Measurements from ENCODE around the gene GNB1L.
"Not testable (repeated sequence)": the region's sequence is repeated elsewhere in the genome, so short reads cannot be mapped to it uniquely, and the experiment has no call there.

The GNB1L gene

DNA sequence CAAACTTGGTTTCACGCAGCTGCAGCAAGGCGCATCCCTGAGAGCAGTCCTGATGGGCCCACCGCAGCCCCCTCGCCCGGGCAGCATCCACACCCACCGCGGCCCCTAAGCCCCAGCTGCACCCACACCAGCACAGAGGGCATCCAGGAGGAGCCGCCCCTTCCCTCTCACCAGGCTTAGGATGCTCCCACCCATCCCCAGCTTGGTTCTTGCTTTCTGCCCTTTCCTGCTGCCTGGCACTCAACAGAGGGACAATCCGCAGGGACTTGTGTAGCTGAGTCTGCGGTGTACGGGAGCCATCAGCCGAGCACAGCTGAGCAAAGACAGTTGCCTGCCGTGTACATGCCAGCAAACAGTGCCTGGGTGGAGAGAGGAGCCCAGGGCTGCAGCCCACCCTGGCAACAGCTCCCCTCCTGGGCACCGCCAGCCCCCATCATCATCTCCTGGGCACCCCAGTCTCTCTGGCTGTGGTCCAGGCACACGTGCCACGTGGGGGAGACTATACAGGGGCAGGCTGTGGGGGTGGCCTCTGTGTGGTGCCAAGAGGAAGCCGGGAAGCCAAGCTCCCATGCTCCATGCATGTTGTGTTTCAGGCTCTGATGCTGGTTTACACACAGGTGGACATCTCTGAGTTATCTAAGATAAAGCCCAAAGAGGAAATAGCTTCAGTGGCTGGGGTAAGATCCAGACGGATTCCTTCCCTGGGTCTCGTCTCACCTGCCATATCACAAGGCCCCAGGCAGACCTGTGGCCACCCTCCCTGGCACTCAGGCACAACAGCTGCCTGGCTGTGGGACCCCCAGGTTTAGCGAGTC, 36.0 kb upstream of the GNB1L start:
- FAIRE-seq: no peak
- no peak for DNase-seq (ENCODE audit: insufficient read length, low spot score)

DNA sequence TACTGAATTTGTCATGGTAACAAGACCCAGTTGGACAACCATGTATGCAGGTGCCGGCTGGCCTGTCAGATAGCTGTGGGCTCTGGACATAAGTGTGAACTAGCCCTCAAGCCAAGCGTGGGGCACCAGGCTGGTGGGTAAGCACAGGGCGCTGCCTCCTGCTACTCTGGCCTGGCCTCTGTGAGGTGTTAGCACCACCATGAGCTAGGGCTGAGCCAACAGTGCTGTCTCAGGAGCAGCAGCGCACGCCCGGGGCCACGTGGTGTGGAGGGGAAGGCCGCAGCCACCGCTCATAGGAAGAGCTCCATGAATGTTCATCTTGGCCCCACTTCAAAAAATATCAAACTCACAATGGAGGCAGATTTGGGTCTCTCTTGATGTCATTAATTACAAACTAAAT, 35.3 kb upstream of the GNB1L start:
- FAIRE-seq (no peak), DNase-seq (ENCODE audit: insufficient read length, low spot score) (no peak)

DNA sequence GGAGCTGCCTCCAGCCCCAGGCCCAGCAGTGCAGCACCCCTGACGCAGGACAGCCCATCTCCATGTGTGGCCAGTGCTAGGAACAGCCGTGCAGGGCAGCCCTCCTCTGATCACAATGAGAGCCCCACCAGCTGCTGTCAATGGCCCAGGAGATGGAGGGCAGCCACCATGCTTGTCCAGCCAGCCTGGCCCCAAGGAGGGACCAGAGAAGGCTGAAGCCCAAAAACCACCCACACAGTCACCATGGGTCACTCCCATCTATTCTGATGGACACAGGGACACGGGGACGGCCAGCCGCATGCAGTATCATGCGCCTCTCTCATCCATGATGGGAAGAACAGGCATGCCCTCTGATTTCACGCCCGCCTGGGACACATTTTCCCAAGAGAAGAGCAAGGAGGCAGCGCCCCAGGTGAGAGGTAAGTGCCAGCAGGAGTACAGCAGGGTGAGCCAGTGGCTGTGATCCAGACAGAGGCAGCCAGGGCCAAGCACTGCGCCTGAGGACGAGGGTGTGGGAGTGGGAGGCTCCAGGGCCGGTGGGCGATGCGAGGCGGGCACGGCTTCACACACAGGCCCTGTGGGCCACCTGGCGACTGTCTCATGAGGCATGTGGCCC, 33.6 kb upstream of the GNB1L start:
- DNase-seq (ENCODE audit: insufficient read length, low spot score): no peak
- no peak for FAIRE-seq

DNA sequence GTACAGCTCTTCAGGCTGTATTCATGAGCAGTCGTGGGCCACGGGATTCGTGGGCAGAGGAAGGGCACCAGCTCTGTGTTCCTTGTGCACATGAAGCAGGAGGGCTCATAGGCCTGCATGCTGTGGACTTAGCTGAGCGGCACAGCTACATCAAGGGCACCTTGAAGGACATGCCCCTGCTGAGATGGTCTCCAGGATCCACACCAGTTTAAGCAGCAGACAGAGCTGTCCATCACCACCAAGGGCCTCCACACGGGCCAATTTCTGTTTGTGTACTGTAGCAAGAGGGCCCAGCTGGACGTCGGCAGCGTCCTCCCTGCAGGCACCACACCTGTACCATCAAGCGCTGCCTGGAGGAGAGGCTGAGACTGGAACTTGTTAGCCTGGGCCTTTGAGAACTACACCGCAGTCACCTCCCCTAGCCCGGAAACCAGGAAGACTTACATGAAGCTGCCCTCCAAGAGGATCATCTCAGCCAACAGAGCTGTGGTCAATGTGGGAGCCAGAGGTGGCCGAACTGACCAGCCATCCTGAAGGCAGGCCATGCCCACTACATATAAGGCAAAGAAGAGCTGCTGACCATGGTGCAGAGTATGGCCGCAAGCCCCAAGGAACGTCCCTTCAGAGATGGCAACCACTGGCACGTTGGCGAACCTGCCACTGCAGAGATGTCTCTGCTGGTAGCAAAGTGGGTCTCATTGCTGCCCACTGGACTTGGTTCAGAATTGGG, 32.7 kb upstream of the GNB1L start:
- FAIRE-seq (no peak), DNase-seq (ENCODE audit: insufficient read length, low spot score) (no peak)

DNA sequence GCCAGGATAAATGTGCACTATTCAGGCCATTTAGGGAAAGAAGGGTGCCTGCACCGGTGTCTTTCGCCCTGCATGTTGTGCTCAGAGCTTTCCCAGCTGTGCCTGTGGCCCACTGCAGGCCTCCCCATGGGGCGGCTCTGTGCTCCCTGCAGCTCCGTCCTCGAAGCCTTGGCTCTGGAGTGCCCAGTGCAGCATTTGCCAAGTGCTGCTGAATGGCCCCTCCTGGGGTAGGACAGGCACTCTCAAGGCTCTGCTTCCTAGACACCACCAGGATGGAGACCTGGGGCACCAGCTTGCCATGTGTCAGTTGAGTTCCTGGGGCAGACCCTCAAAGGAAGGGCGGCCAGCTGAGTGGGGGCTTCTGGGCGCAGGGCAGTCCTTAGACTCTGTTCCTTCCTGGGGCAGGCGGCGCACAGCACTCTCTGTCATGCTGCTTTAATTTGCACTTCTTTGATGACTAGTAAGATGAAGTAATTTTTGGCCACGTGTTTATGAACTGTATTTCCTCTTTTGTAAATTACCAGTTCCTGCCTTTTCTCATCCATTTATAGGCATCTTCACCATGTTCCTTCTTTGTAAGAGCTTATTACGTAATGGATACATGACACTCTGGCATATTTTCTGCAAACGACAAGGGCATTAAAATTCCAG, 32.1 kb upstream of the GNB1L start:
- no peak for FAIRE-seq
- DNase-seq (ENCODE audit: insufficient read length, low spot score): no peak

DNA sequence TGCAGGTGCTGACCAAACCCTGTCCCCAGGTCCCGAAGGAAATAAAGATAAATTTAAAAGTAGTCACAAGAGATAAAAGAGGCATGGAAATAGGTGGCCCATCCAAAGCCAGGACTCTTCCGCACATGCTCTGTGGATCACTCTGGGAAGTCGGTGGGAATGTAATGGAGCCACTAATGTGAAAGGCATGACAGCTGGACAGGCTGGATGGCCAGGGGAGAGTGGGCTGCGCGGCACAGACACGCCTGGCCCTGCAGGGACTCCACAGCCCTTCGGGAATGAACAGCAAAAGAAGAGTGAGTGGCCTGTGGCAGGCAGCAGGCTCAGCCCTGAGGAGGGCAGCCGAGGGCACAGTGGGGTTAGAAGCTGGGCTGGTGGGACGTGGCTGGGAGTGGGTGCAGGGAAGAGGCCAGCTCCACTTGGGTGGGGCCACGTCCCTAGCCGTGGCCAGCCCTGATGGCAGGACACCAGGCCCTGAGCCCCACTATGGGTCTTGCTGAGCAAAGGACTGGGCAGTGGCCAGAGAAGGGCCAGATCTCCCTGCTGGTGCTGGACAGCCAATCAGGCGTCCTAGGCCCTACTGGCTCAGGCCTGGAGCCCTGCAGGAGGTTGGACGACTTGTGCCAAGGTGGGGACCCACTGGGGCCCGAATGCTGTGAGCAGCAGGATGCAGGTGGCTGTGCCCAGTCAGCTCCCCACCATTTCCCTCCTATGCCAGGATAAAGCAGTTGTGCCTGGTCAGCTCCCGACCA, 31.3 kb upstream of the GNB1L start:
- FAIRE-seq (no peak), DNase-seq (ENCODE audit: insufficient read length, low spot score) (no peak)

DNA sequence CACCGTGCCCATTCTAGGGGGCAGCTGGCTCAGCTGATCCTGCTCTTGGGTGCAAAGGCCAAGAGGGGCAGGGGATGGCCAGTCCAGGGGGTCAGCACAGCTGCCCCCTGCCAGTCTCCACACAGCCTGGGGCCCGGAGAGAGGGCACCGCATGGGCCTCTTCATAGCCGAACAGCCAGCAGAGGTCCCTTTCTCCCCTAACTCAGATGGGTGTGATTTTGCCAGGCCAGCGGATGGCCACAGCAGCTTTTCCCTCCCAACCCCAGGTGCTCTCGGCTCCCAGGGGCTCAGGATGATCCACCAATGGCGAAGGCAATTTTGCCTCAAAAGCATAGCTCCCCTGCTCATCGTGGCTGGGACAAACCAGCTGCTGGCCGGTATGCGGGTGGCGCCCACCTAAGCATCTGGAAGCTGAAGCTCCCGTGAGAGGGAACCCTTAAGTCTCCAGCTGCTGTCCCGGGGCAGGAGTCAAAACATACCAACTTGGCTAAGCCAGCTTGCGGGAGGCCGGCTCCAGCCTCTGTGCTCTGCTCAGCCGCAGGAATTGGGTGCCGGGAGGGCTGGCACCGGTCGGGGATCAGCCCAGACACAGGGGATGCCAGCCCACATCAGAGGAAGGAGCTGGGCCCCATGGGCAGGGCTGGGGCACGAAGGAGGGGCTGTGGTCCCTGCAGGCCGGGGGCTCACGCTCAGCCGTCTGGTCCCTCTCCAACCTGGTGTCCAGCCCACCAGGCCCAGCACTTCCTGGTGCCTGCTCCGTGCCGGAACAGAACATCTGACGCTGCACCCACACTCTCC, 30.5 kb upstream of the GNB1L start:
- no peak for DNase-seq (ENCODE audit: insufficient read length, low spot score)
- no peak for FAIRE-seq

DNA sequence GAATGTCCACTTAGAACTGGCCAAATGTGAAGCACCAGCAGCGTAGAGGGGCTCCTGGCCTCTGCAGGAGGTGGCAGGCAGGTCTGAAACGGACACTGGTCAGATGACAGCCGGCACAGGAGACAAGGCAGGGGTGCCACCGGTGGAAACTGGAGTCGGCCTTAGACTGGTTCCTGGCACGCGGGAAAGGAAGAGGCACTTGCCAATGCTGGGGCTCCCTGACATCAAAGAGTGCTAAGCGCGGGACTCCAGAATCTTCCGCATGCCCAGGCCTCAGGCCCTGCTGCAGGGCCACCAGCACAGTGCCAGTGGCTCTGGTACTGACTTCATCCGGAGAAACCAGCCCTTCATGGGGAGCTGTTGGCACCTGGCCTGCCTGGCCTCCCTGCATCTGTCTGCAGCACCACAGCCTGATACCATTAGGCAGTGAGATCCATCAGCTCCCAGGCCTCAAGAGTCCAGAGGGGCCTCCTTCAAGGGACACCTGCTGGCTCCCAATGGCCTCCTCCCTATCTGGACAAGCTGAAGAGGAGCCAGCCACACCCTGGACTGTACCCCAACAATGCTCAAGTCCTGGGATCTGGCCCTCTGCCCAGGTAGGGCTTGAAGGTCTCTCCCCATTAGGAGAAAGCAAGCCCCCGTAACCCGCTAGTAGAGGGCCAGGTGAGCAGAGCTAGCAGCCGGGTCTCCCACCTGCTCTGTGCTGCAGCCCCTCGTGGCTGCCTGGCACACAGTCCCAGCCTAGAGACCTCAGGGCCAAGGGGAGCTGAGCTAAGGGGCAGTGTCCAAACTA, 29.7 kb upstream of the GNB1L start:
- FAIRE-seq (no peak), DNase-seq (ENCODE audit: insufficient read length, low spot score) (no peak)

DNA sequence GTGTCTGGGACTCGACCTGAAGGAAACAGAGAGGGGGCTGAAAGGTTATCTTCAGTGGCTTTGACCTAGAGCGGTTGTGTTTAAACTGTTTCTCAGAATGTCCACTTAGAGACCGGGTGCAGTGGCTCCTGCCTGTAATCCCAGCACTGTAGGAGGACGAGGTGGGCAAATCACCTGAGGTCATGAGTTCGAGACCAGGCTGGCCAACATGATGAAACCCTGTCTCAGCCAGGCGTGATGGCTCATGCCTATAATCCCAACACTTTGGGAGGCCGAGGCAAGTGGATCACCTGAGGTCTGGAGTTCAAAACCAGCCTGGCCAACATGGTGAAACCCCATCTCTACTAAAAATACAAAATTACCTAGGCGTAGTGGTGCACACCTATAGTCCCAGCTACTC, 28.8 kb upstream of the GNB1L start:
- FAIRE-seq; DNase-seq (ENCODE audit: insufficient read length, low spot score): not testable (repeated sequence)

DNA sequence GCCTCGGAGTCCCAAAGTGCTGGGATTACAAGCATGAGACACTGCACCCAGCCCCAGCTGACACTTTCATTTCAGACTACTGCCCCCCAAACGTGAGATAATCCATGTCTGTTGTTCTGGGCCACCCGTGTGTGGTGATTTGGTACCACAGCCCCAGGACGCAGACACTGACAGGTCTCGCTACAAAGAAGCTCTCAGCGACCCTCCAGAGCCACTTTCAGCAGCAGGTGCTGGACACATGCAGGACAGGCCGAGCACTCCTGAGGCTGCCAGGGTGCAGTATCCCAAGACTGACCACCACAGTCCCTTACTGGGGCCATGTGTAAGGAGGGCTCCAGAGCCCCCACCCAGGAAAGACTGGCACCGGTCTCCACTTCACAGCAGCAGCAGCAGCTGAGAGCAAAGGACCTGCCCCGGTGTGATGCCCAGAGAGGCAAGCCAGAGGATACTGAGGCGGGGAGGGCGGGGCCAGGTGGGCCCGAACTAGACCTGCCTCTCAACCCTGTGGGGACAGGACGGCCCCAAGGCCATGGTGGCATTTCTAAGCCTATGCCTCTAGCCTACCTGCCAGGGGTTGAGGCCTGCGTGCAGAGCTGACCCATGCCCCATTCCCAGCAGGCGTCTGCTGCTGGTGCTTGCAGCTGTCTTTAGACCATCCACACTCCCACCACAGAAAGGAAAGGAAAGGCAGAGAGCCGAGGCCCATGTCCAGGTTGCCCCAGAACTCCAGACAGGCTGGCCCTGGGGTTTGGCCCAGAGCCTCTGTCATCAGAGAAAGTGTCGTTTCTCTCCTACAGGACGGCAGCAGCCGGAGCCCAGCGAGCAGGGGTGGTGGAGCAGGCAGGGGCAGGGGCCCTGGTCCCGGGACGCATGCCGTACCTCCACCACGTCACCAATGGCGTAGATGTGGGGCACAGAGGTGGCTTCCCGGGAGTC, 28.0 kb upstream of the GNB1L start:
- no peak for FAIRE-seq
- no peak for DNase-seq (ENCODE audit: insufficient read length, low spot score)

DNA sequence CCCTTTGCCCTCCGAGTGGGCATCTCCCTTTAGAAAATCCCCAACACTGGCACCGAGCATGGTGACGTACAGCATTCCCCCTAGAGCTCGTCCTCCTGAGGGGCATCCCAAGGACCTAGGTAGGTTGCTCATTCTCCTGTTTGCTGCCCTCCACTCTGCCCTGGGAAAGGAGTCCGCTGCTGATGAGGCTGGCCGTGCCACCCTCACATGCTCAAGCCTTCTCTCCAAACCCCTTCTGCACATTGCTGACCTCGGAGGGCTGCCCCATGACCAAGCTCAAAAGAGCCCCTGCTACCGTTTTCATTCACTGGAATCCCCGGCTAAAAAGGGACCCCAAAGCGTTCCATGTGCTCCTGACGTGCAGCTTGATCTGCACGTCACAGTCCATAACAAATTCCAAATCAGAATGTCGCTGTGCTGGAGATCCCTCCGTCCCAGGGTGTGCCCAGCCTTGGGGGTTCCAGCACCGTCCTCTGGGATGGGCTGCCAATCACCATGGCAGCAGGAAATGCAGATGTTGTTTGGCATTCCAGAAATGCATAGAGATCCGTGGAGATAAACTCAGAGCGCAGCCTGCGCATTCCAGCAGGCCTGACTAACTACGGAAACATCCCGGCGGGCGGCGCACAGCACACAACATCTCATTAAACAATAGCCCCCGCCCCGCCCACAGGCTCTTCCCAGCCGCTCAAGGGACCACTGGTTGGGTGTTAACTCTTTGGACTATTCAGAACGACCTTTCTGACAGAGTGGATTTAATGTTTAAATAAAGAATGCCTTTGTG, 26.3 kb upstream of the GNB1L start:
- FAIRE-seq: peak; percentile 76
- DNase-seq (ENCODE audit: insufficient read length, low spot score): peak; percentile 93

DNA sequence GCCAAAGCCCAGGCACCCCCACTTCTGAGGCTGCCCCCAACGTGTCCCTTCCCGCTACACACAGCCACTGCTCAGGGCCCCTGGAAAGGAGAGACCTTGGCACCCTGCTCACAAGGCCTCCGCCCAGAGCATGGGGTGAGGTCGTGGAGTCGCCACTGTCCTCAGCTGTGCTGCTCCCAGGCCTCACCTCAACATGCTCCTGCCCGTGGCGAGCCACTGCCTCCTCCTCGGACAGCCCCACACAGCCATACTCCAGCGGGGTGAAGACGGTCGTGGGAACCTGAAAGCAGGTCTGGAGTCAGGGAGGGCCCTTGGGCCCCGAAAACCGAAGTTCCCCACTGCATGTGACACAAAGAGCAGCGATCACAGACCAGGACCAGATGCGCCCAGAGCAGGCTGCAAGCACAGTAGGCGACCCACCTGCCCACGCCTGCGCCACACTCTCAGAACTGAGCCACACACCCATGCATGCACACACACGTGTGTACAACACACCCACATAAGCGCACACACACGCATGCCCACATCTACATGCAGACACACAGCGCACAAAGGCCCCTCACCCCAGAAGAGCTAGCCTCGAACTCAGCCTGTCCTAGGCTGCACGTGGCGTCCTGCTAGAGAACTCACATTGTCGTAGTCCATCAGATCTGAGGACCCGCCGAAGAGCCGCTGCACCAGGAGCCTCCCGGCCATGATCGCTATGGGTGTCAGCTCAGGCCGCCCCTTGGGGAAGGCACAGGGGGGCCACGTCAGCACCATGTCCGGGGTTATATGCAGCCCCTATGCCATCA, 25.5 kb upstream of the GNB1L start:
- FAIRE-seq: peak; percentile 77
- DNase-seq (ENCODE audit: insufficient read length, low spot score): no peak

DNA sequence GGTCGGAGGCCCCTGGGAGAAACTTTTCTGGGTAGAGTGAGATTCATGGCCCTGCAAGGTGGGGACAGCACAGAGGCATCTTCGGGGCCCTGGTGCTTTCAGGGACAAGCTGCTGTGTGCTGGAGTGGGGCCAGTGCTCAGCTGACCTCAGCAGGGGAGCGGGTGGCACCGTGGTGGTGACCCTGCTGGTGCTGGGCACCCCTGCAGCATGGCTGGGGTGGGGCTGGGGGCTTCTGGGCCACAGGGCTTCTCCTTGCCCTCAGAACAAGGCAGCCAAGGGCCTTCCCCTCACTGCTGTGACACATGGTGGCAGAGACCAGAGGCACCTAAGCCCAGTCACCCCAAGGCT, 24.9 kb upstream of the GNB1L start:
- DNase-seq (ENCODE audit: insufficient read length, low spot score) (no peak), FAIRE-seq (no peak)

DNA sequence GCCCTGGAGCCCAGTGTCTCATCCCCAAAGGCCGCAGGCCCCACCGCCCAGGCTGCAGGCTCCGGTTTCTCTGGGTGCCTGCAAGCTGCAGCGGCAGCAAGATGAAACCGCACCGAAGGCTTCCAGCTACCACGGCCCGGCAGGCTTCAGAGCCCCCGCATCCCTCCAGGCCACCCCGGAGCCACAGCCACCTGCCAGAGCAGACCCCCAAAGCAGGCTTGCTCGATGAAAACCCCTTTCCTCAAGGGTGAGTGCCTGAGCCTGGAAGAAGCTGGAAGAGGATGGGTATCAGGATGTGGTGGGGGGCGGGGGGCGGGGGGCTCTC, 24.5 kb upstream of the GNB1L start:
- DNase-seq (ENCODE audit: insufficient read length, low spot score): no peak
- no peak for FAIRE-seq

DNA sequence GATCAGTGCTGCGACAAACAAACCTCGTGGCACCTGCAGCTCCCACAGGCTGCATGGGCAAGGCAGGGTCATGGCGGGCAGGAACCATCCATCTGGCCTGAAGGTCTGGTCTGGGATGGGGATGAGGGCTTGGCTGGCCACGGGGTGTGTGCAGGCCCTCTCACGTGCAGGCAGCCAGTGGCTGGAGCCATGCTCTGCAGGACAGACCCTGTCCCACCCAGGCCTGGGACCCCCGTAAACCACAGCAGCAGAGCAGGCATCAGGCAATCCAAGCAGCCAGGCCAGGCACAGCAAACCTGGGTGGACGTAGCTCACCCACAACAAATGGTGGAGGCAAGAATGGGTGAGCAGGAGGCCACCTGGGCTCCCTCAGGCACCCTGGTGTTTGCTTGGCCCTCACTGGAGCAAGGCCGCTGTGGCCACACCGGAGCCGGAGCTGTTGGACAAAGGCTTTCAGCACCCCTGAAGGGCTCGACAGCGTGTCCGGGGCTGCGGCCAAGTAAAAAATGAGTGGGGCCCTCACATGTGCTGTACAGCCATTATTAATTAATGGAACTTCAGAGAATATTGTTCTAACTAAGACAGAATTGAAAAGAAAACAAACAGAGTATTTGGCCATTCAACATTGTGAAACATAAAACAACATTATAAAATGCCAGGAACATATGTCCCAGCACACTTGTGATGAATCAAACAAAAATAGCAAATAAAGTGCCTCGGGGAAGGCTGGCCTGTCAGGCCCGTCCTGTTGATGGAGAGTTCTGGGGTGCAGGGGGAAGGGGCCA, 24.0 kb upstream of the GNB1L start:
- no peak for DNase-seq (ENCODE audit: insufficient read length, low spot score)
- FAIRE-seq: no peak
